Astrocyte (in vitro differentiated cells and primary cell): Measurements from ENCODE around the gene CYLD. TPM values are rescaled to one million over a fixed set of nuclear protein-coding genes. Genes with fewer than 3 reads are reported as not detected.

ENCODE experiments used
- DNase-seq: peaks from one replicate; pipeline ENCODE4 v3.0.0-alpha.2; 2010; ENCODE audit warnings: low read depth
- FAIRE-seq: peaks from 2 replicates; lab custom pipeline; 2011; peaks lifted over from hg19 to GRCh38; lab: Jason Lieb, UNC
- H2AFZ ChIP-seq: 2 replicates; pipeline ENCODE4 v1.6.0; 2012; ENCODE audit warnings: low read depth, low read length, inconsistent platforms
- H3K27ac ChIP-seq: 2 replicates; pipeline ENCODE4 v1.5.1; 2011; ENCODE audit warnings: low read depth, low read length, inconsistent platforms
- H3K27me3 ChIP-seq: 2 replicates; pipeline ENCODE4 v1.6.0; 2011; ENCODE audit warnings: low read length, inconsistent platforms; ENCODE audit not compliant: insufficient read depth
- H3K36me3 ChIP-seq: 2 replicates; pipeline ENCODE4 v1.5.1; 2011; ENCODE audit warnings: low read length, inconsistent platforms; ENCODE audit not compliant: insufficient read depth
- H3K4me1 ChIP-seq: 2 replicates; pipeline ENCODE4 v1.5.1; 2011; ENCODE audit warnings: low read length, inconsistent platforms; ENCODE audit not compliant: insufficient read depth
- H3K4me2 ChIP-seq: 2 replicates; pipeline ENCODE4 v1.6.0; 2012; ENCODE audit warnings: low read length, inconsistent platforms
- H3K4me3 ChIP-seq: 2 replicates; pipeline ENCODE4 v1.5.1; 2011; ENCODE audit warnings: low read depth, mild to moderate bottlenecking, low read length, inconsistent platforms; ENCODE audit not compliant: insufficient read depth
- H3K79me2 ChIP-seq: 2 replicates; pipeline ENCODE4 v1.6.0; 2012; ENCODE audit warnings: mild to moderate bottlenecking, low read length, inconsistent platforms; ENCODE audit not compliant: insufficient read depth
- H3K9ac ChIP-seq: 2 replicates; pipeline ENCODE4 v1.6.0; 2012; ENCODE audit warnings: mild to moderate bottlenecking, low read length, inconsistent platforms
- H3K9me3 ChIP-seq: 2 replicates; pipeline ENCODE4 v1.5.1; 2012; ENCODE audit warnings: low read depth, mild to moderate bottlenecking, low read length, inconsistent platforms; ENCODE audit not compliant: insufficient read depth
- H4K20me1 ChIP-seq: 2 replicates; pipeline ENCODE4 v1.6.0; 2012; ENCODE audit warnings: low read length, inconsistent platforms; ENCODE audit not compliant: insufficient read depth
- H3K27ac Mint-ChIP-seq: one replicate; pipeline ENCODE4 v1.8.0; 2021; ENCODE audit warnings: mild to moderate bottlenecking, mixed read lengths; ENCODE audit not compliant: unreplicated experiment
- H3K27me3 Mint-ChIP-seq: one replicate; pipeline ENCODE4 v1.8.0; 2021; ENCODE audit warnings: low read depth, mixed read lengths; ENCODE audit not compliant: unreplicated experiment
- H3K36me3 Mint-ChIP-seq: one replicate; pipeline ENCODE4 v1.8.0; 2021; ENCODE audit warnings: low read depth, mixed read lengths; ENCODE audit not compliant: unreplicated experiment
- H3K4me1 Mint-ChIP-seq: one replicate; pipeline ENCODE4 v1.8.0; 2021; ENCODE audit warnings: low read depth, mixed read lengths; ENCODE audit not compliant: unreplicated experiment
- H3K4me3 Mint-ChIP-seq: one replicate; pipeline ENCODE4 v1.8.0; 2021; ENCODE audit warnings: mild to moderate bottlenecking, moderate library complexity, mixed read lengths; ENCODE audit not compliant: unreplicated experiment
- H3K9me3 Mint-ChIP-seq: one replicate; pipeline ENCODE4 v1.8.0; 2021; ENCODE audit warnings: mild to moderate bottlenecking, mixed read lengths; ENCODE audit not compliant: unreplicated experiment
- EZH2 ChIP-seq: IDR thresholded peaks from 2 replicates; pipeline ENCODE4 v1.6.1; 2012; ENCODE audit warnings: mild to moderate bottlenecking, low read length, inconsistent platforms; ENCODE audit not compliant: insufficient read depth
- total RNA-seq: library from RNA; stranded (reverse); gene quantifications from 2 replicates; pipeline ENCODE4 v1.2.1, GENCODE V29; 2021
- TF ChIP-seq, protein P1 (sequence below): IDR thresholded peaks from 2 replicates; pipeline ENCODE4 v1.5.1; 2011; ENCODE audit warnings: low read depth, mild to moderate bottlenecking, inconsistent platforms, low read length, moderate library complexity; ENCODE audit not compliant: insufficient read depth

Gene CYLD
- total RNA-seq, 1 donor from 2014 or later = 34.2 TPM

DNA sequence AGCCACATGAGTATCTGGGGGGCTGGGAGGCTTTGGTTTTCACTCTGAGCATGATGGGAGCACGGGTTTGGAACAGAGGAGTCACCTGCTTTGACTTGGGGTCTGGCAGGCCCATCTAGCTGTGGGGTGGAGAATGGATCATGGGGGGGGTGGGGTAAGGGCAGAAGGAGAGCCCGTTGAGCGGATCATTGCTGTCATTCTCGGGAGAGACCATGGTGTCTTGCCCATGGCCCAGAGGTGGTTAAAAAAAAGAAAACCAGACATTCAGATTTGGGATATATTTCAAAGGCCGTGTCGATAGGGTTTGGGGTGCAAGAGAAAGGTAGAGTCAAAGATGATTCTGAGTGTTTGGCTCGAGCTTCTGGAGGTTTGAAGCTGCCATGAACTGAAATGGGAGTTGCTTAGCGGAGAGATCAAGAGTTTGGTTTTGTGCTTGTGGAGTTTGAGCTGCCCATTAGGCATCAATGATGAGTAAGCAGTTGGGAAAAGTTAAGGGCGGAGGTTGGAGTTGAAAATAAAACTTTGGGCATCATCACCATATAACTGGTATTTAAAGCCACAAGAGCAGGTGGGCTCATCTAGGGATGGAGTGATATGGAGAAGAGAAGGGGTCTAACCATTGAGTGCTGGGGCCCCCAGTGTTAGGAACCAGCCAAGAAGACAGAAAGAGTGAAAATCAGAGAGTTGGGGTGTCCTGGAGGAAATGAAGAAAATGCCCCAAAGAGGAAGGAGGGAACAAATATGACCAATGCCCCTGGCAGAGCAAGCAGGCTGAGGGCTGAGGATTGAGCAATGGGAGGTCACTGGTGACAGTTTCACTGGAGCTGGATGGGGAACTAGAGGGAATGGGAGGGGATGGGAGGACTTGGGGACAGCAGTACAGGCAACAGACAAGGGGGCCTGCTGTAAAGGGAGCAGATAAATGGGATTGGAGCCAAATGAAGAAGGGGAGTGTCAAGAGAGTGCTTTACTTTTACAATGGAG is 46.6 kb upstream of the CYLD start:
- Histone ChIP-seq H3K79me2 (no peaks in the 10 kb centered on the region), H3K4me2 (no peak overlapping the region), H3K9me3 (no peaks in the 10 kb centered on the region), H3K36me3 (no peaks in the 10 kb centered on the region), H3K4me3 (no peak overlapping the region), H2AFZ (no peak overlapping the region), H3K27ac (no peak overlapping the region), H4K20me1 (no peaks in the 10 kb centered on the region), H3K4me1 (no peaks in the 10 kb centered on the region), H3K9ac (no peak overlapping the region), H3K27me3 (peaks cover 5% of the 10 kb centered on the region)
- no peak for DNase-seq
- Mint-ChIP-seq H3K4me1 (peaks cover 6% of the 10 kb centered on the region), H3K9me3 (peaks cover 4% of the 10 kb centered on the region), H3K4me3 (peak overlapping the region; percentile 40), H3K27me3 (peaks cover 44% of the 10 kb centered on the region), H3K36me3 (no peaks in the 10 kb centered on the region), H3K27ac (no peak overlapping the region)
- FAIRE-seq = no peak
- TF ChIP-seq, protein P1, sequence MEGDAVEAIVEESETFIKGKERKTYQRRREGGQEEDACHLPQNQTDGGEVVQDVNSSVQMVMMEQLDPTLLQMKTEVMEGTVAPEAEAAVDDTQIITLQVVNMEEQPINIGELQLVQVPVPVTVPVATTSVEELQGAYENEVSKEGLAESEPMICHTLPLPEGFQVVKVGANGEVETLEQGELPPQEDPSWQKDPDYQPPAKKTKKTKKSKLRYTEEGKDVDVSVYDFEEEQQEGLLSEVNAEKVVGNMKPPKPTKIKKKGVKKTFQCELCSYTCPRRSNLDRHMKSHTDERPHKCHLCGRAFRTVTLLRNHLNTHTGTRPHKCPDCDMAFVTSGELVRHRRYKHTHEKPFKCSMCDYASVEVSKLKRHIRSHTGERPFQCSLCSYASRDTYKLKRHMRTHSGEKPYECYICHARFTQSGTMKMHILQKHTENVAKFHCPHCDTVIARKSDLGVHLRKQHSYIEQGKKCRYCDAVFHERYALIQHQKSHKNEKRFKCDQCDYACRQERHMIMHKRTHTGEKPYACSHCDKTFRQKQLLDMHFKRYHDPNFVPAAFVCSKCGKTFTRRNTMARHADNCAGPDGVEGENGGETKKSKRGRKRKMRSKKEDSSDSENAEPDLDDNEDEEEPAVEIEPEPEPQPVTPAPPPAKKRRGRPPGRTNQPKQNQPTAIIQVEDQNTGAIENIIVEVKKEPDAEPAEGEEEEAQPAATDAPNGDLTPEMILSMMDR = no peak
- no peak for TF ChIP-seq EZH2

DNA sequence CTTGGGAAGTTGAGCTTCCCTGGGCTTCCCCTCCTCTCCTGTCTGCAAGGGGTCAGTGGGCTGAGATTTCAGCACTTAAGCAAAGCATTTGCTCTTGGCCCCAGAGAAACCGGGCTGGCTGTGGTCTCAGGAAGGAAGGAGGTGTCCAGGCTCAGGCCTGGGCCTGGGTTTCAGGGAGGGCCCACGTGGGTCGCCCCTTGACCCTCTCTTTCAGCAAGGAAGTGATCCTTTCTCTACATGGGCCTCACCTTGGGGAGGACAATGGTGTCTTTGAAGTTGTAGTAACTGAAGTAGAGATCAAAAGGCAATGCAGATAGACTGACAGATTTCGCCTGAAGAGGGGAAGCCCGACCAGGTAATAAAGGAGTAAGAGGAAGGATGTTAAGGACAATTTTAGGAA is 45.8 kb upstream of the CYLD start:
- no peak for TF ChIP-seq EZH2
- TF ChIP-seq, protein P1 = no peak
- DNase-seq (no peak), FAIRE-seq (no peak)
- no peaks in the 10 kb centered on the region for H3K9me3 ChIP-seq
- H3K27ac ChIP-seq = no peak overlapping the region
- H3K79me2 ChIP-seq = no peaks in the 10 kb centered on the region
- no peaks in the 10 kb centered on the region for H3K4me1 ChIP-seq
- Mint-ChIP-seq H3K9me3 (peaks cover 4% of the 10 kb centered on the region), H3K4me3 (no peak overlapping the region), H3K4me1 (peaks cover 6% of the 10 kb centered on the region), H3K36me3 (no peaks in the 10 kb centered on the region), H3K27me3 (peaks cover 37% of the 10 kb centered on the region), H3K27ac (no peak overlapping the region)
- H3K36me3 ChIP-seq = no peaks in the 10 kb centered on the region
- no peak overlapping the region for H3K9ac ChIP-seq
- no peak overlapping the region for H2AFZ ChIP-seq
- H3K27me3 ChIP-seq = peaks cover 5% of the 10 kb centered on the region
- H3K4me2 ChIP-seq = no peak overlapping the region
- H3K4me3 ChIP-seq = no peak overlapping the region
- H4K20me1 ChIP-seq = no peaks in the 10 kb centered on the region
